ENCODE data around the gene CDK10.

CDK10 gene

GRCh38 chr16:89672177-89672941, 14.1 kb upstream of the CDK10 start:
- Histone ChIP-seq H3K27me3 (ENCODE audit: insufficient read depth, poor library complexity, severe bottlenecking) (no peaks in the 10 kb centered on the region), H3K27ac (replicated peaks) (no peak overlapping the region), H3K4me3 (replicated peaks; ENCODE audit: insufficient read depth, low read length) (no peak overlapping the region)
- no peak for DNase-seq (ENCODE audit: low read depth in 1 of 2, low spot score in 1 of 2)
- TF ChIP-seq, protein P1, sequence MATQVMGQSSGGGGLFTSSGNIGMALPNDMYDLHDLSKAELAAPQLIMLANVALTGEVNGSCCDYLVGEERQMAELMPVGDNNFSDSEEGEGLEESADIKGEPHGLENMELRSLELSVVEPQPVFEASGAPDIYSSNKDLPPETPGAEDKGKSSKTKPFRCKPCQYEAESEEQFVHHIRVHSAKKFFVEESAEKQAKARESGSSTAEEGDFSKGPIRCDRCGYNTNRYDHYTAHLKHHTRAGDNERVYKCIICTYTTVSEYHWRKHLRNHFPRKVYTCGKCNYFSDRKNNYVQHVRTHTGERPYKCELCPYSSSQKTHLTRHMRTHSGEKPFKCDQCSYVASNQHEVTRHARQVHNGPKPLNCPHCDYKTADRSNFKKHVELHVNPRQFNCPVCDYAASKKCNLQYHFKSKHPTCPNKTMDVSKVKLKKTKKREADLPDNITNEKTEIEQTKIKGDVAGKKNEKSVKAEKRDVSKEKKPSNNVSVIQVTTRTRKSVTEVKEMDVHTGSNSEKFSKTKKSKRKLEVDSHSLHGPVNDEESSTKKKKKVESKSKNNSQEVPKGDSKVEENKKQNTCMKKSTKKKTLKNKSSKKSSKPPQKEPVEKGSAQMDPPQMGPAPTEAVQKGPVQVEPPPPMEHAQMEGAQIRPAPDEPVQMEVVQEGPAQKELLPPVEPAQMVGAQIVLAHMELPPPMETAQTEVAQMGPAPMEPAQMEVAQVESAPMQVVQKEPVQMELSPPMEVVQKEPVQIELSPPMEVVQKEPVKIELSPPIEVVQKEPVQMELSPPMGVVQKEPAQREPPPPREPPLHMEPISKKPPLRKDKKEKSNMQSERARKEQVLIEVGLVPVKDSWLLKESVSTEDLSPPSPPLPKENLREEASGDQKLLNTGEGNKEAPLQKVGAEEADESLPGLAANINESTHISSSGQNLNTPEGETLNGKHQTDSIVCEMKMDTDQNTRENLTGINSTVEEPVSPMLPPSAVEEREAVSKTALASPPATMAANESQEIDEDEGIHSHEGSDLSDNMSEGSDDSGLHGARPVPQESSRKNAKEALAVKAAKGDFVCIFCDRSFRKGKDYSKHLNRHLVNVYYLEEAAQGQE (IDR thresholded peaks at IDR 0.05; ENCODE audit: insufficient replicate concordance, low read depth) = no peak
- TF ChIP-seq SPI1 (IDR thresholded peaks at IDR 0.05; ENCODE audit: borderline replicate concordance, low read depth) = no peak
- TF ChIP-seq CTCF (IDR thresholded peaks at IDR 0.05; ENCODE audit: insufficient read depth, low read length) = no peak
- TF ChIP-seq GABPA (IDR thresholded peaks at IDR 0.05; ENCODE audit: low read depth) = no peak
- TF ChIP-seq POLR2AphosphoS5 (IDR thresholded peaks at IDR 0.05; ENCODE audit: low read depth) = no peak

GRCh38 chr16:89678258-89678657, 8.2 kb upstream of the CDK10 start:
- no peak for DNase-seq (ENCODE audit: low read depth in 1 of 2, low spot score in 1 of 2)
- Histone ChIP-seq H3K27ac (replicated peaks) (no peak overlapping the region), H3K27me3 (ENCODE audit: insufficient read depth, poor library complexity, severe bottlenecking) (no peaks in the 10 kb centered on the region), H3K4me3 (replicated peaks; ENCODE audit: insufficient read depth, low read length) (no peak overlapping the region)
- TF ChIP-seq CTCF (IDR thresholded peaks at IDR 0.05; ENCODE audit: insufficient read depth, low read length) (no peak), GABPA (IDR thresholded peaks at IDR 0.05; ENCODE audit: low read depth) (no peak), SPI1 (IDR thresholded peaks at IDR 0.05; ENCODE audit: borderline replicate concordance, low read depth) (no peak), POLR2AphosphoS5 (IDR thresholded peaks at IDR 0.05; ENCODE audit: low read depth) (no peak)
- TF ChIP-seq, protein P1 (IDR thresholded peaks at IDR 0.05; ENCODE audit: insufficient replicate concordance, low read depth) = no peak

DNA sequence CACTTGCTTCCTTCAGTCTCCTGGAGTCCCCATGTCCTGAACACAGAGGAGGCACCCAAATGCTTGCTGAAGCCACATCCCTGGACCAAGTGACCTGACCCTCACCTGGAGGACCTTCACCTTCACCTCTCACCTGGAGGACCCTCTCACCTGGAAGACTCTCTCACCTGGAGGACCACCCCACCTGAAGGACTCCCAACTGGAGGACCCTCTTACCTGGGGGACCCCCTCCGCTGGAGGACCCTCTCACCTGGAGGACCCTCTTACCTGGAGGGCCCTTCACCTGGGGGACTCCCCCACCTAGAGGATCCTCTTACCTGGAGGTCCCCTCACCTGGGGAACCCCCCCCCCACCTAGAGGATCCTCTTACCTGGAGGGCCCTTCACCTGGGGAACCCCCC, 573 bp upstream of the CDK10 start:
- no peak overlapping the region for H3K4me3 ChIP-seq (replicated peaks; ENCODE audit: insufficient read depth, low read length)
- H3K27ac ChIP-seq (replicated peaks) = no peak overlapping the region
- no peaks in the 10 kb centered on the region for H3K27me3 ChIP-seq (ENCODE audit: insufficient read depth, poor library complexity, severe bottlenecking)
- no peak for DNase-seq (ENCODE audit: low read depth in 1 of 2, low spot score in 1 of 2)
- TF ChIP-seq, protein P1 (IDR thresholded peaks at IDR 0.05; ENCODE audit: insufficient replicate concordance, low read depth) = no peak
- no peak for TF ChIP-seq CTCF (IDR thresholded peaks at IDR 0.05; ENCODE audit: insufficient read depth, low read length)
- no peak for TF ChIP-seq SPI1 (IDR thresholded peaks at IDR 0.05; ENCODE audit: borderline replicate concordance, low read depth)
- TF ChIP-seq GABPA (IDR thresholded peaks at IDR 0.05; ENCODE audit: low read depth) = no peak
- TF ChIP-seq POLR2AphosphoS5 (IDR thresholded peaks at IDR 0.05; ENCODE audit: low read depth) = no peak
